ENCODE data around the gene WWC1. TPM values are rescaled to one million over a fixed set of nuclear protein-coding genes. Genes with fewer than 3 reads are reported as not detected.

Gene WWC1
- total RNA-seq, 1 experiment from 2014 or later: 52.6 TPM

DNA sequence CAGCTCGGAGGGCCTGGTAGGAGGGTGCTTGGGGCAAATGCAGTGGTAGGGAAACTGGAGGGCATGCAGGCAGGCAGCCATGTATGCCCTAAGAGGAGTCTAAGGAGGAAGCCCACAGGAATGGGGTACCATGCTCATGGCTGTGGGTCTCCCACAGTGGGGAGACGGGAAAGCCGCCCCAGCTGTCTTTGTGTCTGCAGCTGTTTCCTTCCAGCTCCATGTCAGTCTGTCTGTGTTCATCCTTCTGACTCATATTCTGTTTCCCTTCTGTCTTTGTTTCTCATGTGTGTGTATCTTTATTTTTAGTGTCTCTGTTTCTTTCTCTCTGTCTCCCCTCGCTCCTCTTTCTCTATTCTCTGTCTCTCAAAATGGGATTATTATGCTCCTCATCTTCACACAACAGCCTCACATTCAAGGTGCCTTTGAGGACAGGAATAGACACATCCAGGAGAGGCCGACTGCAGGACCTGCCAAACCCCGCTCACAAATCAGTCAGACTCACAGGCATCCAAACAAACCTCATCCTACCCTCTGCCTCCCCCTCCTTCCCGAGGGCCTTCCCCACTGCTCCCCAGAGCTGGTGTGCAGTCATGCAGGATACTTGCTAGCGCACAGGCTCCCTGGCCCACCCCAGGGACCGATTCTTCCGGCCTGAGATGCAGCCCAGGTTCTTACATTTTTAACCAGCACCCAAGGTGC, 126.4 kb downstream of the WWC1 start:
- H3K4me2 ChIP-seq (ENCODE audit: low read length): no peak overlapping the region
- intact Hi-C loops (cut with micrococcal nuclease): no loop called here
- no peak overlapping the region for H3K9ac ChIP-seq (ENCODE audit: low read length)
- H3K9me2 ChIP-seq (ENCODE audit: insufficient read depth): no peaks in the 10 kb centered on the region
- ATAC-seq: no peak
- H3K79me2 ChIP-seq (ENCODE audit: insufficient read depth, low read length): no peaks in the 10 kb centered on the region
- DNase-seq (ENCODE audit: low read depth, low spot score): no peak
- RAD21 ChIA-PET (ENCODE audit: low non-redundant PET in 1 of 2, low total read pairs in 2 of 2, uncharacterized antibody in 2 of 2, unreplicated experiment in 2 of 2): no interaction called here
- no peaks in the 10 kb centered on the region for H3K27me3 ChIP-seq (ENCODE audit: insufficient read depth, low read length)
- no peak overlapping the region for H3K4me3 ChIP-seq (replicated peaks in 1 of 2; ENCODE audit: low read depth in 1 of 2, low read length in 2 of 2)
- BruUV-seq (replicated peaks): no TSS peak
- no peak overlapping the region for H3K27ac ChIP-seq (ENCODE audit: low read depth, low read length)
- H2AFZ ChIP-seq (ENCODE audit: low read depth, low read length, poor library complexity, severe bottlenecking): no peak overlapping the region
- H3K36me3 ChIP-seq (ENCODE audit: control insufficient read depth in 1 of 2, insufficient read depth in 2 of 2, low read length in 2 of 2): peaks cover 6 to 35% of the 10 kb centered on the region in 2 experiments; a peak in 2 of 4 replicates
- TF ChIP-seq RAD21 (IDR thresholded peaks at IDR 0.05; ENCODE audit: low read depth) (no peak), YY1 (IDR thresholded peaks at IDR 0.05; ENCODE audit: extremely low read depth, insufficient replicate concordance, low read depth, low read length) (no peak), SP1 (IDR thresholded peaks at IDR 0.05; ENCODE audit: low read depth) (no peak), ELF1 (IDR thresholded peaks at IDR 0.05; ENCODE audit: borderline replicate concordance, low read depth) (no peak), ZFX (IDR thresholded peaks at IDR 0.05) (no peak), ZNF274 (IDR thresholded peaks at IDR 0.05; ENCODE audit: low read depth, low read length) (no peak)
- CTCF ChIA-PET: no interaction called here
- POLR2A ChIA-PET: no interaction called here
- H3K9me3 ChIP-seq (ENCODE audit: control insufficient read depth in 1 of 2, insufficient read depth in 1 of 2, low read depth in 1 of 2, low read length in 2 of 2): no peaks in the 10 kb centered on the region
- H3K4me1 ChIP-seq (ENCODE audit: control insufficient read depth in 1 of 2, insufficient read depth in 2 of 2, low read length in 2 of 2): peaks cover 3 to 18% of the 10 kb centered on the region in 2 experiments
- no peaks in the 10 kb centered on the region for H4K20me1 ChIP-seq (ENCODE audit: insufficient read depth)

DNA sequence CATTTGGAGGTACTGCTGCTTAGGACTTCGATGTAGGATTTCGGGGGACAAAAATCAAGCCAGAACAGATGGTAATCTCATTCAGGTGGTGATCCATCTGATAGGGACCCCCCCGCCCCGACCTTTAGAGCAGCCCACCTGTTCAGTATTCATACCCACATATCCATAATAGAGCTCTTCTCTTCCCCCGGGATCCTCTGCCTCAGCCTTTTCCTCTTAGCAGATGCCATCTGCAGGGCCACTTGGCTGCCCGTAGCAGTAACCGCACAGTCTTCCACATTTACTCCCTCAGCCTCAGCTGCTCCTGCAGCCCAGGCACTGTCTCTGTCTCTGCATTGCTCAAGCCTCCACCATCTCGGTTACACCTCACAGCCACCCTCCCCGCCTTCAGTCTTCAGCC, 129.0 kb downstream of the WWC1 start:
- intact Hi-C loops (cut with micrococcal nuclease): no loop called here
- no TSS peak for BruUV-seq (replicated peaks)
- ATAC-seq: no peak
- H4K20me1 ChIP-seq (ENCODE audit: insufficient read depth): no peaks in the 10 kb centered on the region
- CTCF ChIA-PET: no interaction called here
- no peak for DNase-seq (ENCODE audit: low read depth, low spot score)
- no peaks in the 10 kb centered on the region for H3K79me2 ChIP-seq (ENCODE audit: insufficient read depth, low read length)
- H3K9ac ChIP-seq (ENCODE audit: low read length): no peak overlapping the region
- H3K4me1 ChIP-seq (ENCODE audit: control insufficient read depth in 1 of 2, insufficient read depth in 2 of 2, low read length in 2 of 2): peaks cover 0 to 7% of the 10 kb centered on the region in 2 experiments; a peak in 2 of 4 replicates
- RAD21 ChIA-PET (ENCODE audit: low non-redundant PET in 1 of 2, low total read pairs in 2 of 2, uncharacterized antibody in 2 of 2, unreplicated experiment in 2 of 2): no interaction called here
- H3K4me2 ChIP-seq (ENCODE audit: low read length): no peak overlapping the region
- no peak for TF ChIP-seq ZNF274 (IDR thresholded peaks at IDR 0.05; ENCODE audit: low read depth, low read length)
- TF ChIP-seq CBX3 (IDR thresholded peaks at IDR 0.05; ENCODE audit: low read depth): no peak
- TF ChIP-seq ZFX (IDR thresholded peaks at IDR 0.05): no peak
- TF ChIP-seq SRF (IDR thresholded peaks at IDR 0.05; ENCODE audit: low read depth): no peak
- no peak for TF ChIP-seq POLR2AphosphoS5 (IDR thresholded peaks at IDR 0.05; ENCODE audit: low read depth, low read length)
- TF ChIP-seq, protein P1, sequence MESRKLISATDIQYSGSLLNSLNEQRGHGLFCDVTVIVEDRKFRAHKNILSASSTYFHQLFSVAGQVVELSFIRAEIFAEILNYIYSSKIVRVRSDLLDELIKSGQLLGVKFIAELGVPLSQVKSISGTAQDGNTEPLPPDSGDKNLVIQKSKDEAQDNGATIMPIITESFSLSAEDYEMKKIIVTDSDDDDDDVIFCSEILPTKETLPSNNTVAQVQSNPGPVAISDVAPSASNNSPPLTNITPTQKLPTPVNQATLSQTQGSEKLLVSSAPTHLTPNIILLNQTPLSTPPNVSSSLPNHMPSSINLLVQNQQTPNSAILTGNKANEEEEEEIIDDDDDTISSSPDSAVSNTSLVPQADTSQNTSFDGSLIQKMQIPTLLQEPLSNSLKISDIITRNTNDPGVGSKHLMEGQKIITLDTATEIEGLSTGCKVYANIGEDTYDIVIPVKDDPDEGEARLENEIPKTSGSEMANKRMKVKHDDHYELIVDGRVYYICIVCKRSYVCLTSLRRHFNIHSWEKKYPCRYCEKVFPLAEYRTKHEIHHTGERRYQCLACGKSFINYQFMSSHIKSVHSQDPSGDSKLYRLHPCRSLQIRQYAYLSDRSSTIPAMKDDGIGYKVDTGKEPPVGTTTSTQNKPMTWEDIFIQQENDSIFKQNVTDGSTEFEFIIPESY (IDR thresholded peaks at IDR 0.05; ENCODE audit: extremely low read depth, insufficient replicate concordance, low read length): no peak
- TF ChIP-seq, protein P2, sequence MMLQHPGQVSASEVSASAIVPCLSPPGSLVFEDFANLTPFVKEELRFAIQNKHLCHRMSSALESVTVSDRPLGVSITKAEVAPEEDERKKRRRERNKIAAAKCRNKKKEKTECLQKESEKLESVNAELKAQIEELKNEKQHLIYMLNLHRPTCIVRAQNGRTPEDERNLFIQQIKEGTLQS (IDR thresholded peaks at IDR 0.05): no peak
- no peak for TF ChIP-seq SP1 (IDR thresholded peaks at IDR 0.05; ENCODE audit: low read depth)
- TF ChIP-seq ELF1 (IDR thresholded peaks at IDR 0.05; ENCODE audit: borderline replicate concordance, low read depth): no peak
- TF ChIP-seq, protein P3, sequence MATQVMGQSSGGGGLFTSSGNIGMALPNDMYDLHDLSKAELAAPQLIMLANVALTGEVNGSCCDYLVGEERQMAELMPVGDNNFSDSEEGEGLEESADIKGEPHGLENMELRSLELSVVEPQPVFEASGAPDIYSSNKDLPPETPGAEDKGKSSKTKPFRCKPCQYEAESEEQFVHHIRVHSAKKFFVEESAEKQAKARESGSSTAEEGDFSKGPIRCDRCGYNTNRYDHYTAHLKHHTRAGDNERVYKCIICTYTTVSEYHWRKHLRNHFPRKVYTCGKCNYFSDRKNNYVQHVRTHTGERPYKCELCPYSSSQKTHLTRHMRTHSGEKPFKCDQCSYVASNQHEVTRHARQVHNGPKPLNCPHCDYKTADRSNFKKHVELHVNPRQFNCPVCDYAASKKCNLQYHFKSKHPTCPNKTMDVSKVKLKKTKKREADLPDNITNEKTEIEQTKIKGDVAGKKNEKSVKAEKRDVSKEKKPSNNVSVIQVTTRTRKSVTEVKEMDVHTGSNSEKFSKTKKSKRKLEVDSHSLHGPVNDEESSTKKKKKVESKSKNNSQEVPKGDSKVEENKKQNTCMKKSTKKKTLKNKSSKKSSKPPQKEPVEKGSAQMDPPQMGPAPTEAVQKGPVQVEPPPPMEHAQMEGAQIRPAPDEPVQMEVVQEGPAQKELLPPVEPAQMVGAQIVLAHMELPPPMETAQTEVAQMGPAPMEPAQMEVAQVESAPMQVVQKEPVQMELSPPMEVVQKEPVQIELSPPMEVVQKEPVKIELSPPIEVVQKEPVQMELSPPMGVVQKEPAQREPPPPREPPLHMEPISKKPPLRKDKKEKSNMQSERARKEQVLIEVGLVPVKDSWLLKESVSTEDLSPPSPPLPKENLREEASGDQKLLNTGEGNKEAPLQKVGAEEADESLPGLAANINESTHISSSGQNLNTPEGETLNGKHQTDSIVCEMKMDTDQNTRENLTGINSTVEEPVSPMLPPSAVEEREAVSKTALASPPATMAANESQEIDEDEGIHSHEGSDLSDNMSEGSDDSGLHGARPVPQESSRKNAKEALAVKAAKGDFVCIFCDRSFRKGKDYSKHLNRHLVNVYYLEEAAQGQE (IDR thresholded peaks at IDR 0.05; ENCODE audit: low read depth): no peak
- TF ChIP-seq CEBPB (IDR thresholded peaks at IDR 0.05; ENCODE audit: low read depth): no peak
- no peak for TF ChIP-seq JUND (IDR thresholded peaks at IDR 0.05)
- no peaks in the 10 kb centered on the region for H3K27me3 ChIP-seq (ENCODE audit: insufficient read depth, low read length)
- H2AFZ ChIP-seq (ENCODE audit: low read depth, low read length, poor library complexity, severe bottlenecking): no peak overlapping the region
- POLR2A ChIA-PET: no interaction called here
- H3K9me2 ChIP-seq (ENCODE audit: insufficient read depth): no peaks in the 10 kb centered on the region
- peaks cover 11 to 25% of the 10 kb centered on the region in 2 experiments; a peak in 3 of 4 replicates for H3K36me3 ChIP-seq (ENCODE audit: control insufficient read depth in 1 of 2, insufficient read depth in 2 of 2, low read length in 2 of 2)
- H3K27ac ChIP-seq (ENCODE audit: low read depth, low read length): no peak overlapping the region
- no peak overlapping the region for H3K4me3 ChIP-seq (replicated peaks in 1 of 2; ENCODE audit: low read depth in 1 of 2, low read length in 2 of 2)
- no peaks in the 10 kb centered on the region for H3K9me3 ChIP-seq (ENCODE audit: control insufficient read depth in 1 of 2, insufficient read depth in 1 of 2, low read depth in 1 of 2, low read length in 2 of 2)
